Endothelial cell of hepatic sinusoid (primary cell): ENCODE measurements around the gene AR.

Source experiments
- in situ Hi-C: cut with HindIII; loops from 2 replicates; pipeline ENCODE4 v1.10.0; 2017; ENCODE audit warnings: low sequenced_read_pairs

Gene AR

GRCh38 chrX:67724359-67725110 lies 180.7 kb downstream of the AR start:
- in situ Hi-C loops = no loop called here

- in situ Hi-C loops = no loop called here
Observed at GRCh38 chrX:67725471-67725870, 181.7 kb downstream of the AR start.

- in situ Hi-C loops = no loop called here
Observed at GRCh38 chrX:67726018-67726417, 182.2 kb downstream of the AR start.

- in situ Hi-C loops = no loop called here
Observed at GRCh38 chrX:67727576-67727975, 183.8 kb downstream of the AR start.

DNA sequence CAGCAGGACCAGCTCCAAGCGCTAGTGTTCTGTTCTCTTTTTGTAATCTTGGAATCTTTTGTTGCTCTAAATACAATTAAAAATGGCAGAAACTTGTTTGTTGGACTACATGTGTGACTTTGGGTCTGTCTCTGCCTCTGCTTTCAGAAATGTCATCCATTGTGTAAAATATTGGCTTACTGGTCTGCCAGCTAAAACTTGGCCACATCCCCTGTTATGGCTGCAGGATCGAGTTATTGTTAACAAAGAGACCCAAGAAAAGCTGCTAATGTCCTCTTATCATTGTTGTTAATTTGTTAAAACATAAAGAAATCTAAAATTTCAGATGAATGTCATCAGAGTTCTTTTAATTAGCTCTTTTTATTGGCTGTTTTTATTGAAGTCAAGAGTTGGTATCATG lies 186.5 kb downstream of the AR start:
- in situ Hi-C loops = no loop called here

DNA sequence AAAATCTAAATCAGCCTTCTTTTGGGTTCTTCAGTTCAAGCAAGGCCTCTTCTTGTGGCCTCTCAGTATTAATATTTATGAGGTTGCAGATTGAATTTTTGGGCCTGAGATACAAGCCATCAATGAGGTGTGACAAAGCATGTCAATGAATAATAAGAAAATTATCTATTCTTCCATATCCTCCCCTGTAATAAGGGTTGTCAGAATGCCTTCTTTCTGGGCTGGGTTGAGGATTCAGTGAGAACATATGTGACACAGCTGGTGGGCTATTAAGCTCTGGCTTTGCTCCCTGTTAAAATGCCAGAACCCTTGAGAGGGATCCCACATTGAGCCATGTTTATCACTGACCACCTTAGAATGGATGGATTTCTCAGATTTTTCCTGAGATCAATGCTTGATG lies 187.2 kb downstream of the AR start:
- in situ Hi-C loops = no loop called here

DNA sequence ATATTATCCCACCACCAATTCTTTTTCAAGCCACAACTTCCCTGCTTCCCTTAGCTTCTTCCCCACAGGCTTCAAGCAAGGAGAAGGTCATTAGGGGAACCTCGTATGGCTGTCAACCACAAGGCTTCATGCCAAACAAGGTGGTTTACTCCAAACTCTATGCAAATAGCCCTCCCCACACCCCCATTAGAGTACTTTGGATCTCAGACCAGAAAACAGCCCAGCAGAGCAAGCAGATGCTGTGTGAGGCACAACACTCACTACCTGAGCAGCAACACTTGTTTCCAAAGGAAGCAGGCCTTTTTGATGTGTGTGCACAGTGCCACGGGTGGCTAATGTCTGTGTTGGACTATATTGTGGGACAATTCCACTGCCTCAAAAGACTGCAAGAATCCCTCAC lies 189.0 kb downstream of the AR start:
- in situ Hi-C loops = no loop called here

- in situ Hi-C loops = no loop called here
Observed at GRCh38 chrX:67734111-67734753, 190.4 kb downstream of the AR start.

DNA sequence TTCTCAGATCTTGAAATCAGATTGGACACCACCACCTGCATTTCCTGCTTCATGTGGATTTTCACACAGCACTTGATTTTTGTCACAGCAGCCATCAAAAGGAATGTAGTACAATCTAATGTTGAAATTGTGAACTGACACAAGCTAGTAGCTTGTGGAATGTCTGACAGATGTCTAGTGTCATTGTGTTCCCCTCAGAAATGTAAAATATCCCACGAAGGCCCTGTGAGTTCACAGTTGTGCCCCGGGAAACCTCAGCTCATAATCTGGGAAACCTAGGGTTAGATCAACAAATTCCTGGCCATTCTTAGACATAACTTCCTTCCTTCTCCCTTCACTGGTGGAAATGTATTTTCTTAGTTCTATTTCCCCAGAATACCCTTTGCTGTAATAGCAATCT lies 205.7 kb downstream of the AR start:
- in situ Hi-C loops = no loop called here

DNA sequence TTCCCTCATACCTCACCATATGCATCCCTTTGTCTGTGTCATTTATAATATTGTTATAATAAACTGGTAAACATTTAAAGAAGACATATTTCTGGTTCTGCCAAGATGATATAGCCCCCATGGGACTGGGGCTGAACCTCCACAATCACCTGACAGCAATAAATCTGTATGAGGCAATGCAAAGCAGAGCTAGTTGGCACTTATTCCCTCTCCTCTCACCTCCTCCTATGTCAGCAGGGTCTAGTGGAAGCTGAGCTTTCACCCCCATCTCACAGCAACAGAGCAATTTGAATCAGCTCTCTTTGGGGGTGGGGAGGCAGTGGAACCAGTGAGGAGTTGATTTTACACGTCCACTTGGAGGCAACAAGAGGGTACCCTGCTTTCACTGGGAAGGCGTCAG lies 206.9 kb downstream of the AR start:
- in situ Hi-C loops = no loop called here

GRCh38 chrX:67759018-67759417 lies 215.2 kb downstream of the AR start:
- in situ Hi-C loops = no loop called here

DNA sequence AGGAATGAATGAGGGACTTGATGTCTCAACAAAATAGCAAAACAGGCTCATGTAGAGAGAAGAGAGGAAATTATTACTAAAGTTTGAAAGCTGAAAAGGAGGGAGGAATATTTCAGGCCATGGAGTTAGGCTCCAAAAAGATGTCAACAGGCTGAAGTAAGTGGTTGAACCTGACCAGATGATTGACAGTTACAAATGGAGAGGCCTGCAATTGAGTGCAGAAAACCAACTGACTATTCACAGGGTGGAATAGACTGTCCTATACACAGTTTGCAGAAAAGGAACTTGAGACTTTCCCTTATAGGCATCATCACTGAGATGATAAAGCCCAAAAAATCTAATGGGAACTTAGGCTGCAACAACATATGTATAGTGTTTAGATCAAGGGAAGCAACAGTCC lies 233.3 kb downstream of the AR start:
- in situ Hi-C loops = no loop called here

GRCh38 chrX:67779099-67779498 lies 235.3 kb downstream of the AR start:
- in situ Hi-C loops = no loop called here
